Sigmoid colon (tissue), 7 donors: ENCODE results near the gene COL4A4. TPM values are rescaled to one million over a fixed set of nuclear protein-coding genes. Genes with fewer than 3 reads are reported as not detected.

ENCODE experiments used
- DNase-seq: peaks from one replicate; pipeline ENCODE4 v3.0.0-alpha.2; 2019
- H3K27ac ChIP-seq, 4 donors: fragments of 200-600 bp; sonication (generic); one replicate each; pipeline ENCODE4 v1.5.1; 2016 to 2019; ENCODE audit warnings: mild to moderate bottlenecking in 1 of 4
- H3K27me3 ChIP-seq, 3 donors: fragments of 200-600 bp; sonication (generic); one replicate each; pipeline ENCODE4 v1.5.1; 2019; ENCODE audit warnings: mild to moderate bottlenecking in 1 of 3
- H3K36me3 ChIP-seq, 4 donors: fragments of 200-600 bp; sonication (generic); one replicate each; pipeline ENCODE4 v1.5.1; 2016 to 2019
- H3K4me1 ChIP-seq, 4 donors: fragments of 200-600 bp; sonication (generic); one replicate each; pipeline ENCODE4 v1.5.1; 2017 to 2019
- H3K4me3 ChIP-seq, 4 donors: fragments of 200-600 bp; sonication (generic); one replicate each; pipeline ENCODE4 v1.5.1; 2017 to 2019; ENCODE audit warnings: mild to moderate bottlenecking in 2 of 4, moderate library complexity in 1 of 4
- H3K9me3 ChIP-seq, 4 donors: fragments of 200-600 bp in 3 of 4; sonication (generic) in 3 of 4; one replicate each; pipeline versions ENCODE4 v1.5.1 to v1.6.1; 2013 to 2019
- EP300 ChIP-seq, 4 donors: sonication (generic); formaldehyde crosslinking; IDR thresholded peaks; one replicate each; pipeline ENCODE4 v1.6.1; 2017; ENCODE audit warnings: antibody characterized with exemption in 4 of 4
- POLR2A ChIP-seq, 2 donors: fragments of 450-650 bp; IDR thresholded peaks; one replicate each; pipeline ENCODE4 v1.6.1; 2016; ENCODE audit warnings: antibody characterized with exemption in 2 of 2, mild to moderate bottlenecking in 2 of 2, moderate library complexity in 2 of 2
- POLR2AphosphoS5 ChIP-seq, 4 donors: sonication (generic); formaldehyde crosslinking; IDR thresholded peaks; one replicate each; pipeline ENCODE4 v1.6.1; 2017; ENCODE audit warnings: antibody characterized with exemption in 4 of 4
- WGBS, 2 donors: extraction: QIAGEN DNeasy Blood & Tissue Kit; methylation state at CpG; one replicate each; pipeline ENCODE4 v1.1.7; 2013; 5-methylcytosine and 5-hydroxymethylcytosine counted together
- intact Hi-C: fragments of 100-400 bp; cut with DNase I; formaldehyde crosslinking; loops from one replicate; pipeline ENCODE4 v1.15.1; 2023
- polyA plus RNA-seq, 3 donors: library from polyadenylated mRNA; stranded (reverse); fragments of 200-250 nt; gene quantifications; one replicate each; pipeline ENCODE4 v1.2.3, GENCODE V29; 2013
- total RNA-seq, 4 donors: library from RNA; depleted of rRNA; stranded (reverse); fragments of >200 nt; gene quantifications; one replicate each; pipeline ENCODE4 v1.1.0, GENCODE V29; 2016
- TF ChIP-seq, protein P1 (sequence below), 4 experiments: fragments of 450-650 bp in 3 of 4; fragments of 200-600 bp in 1 of 4; IDR thresholded peaks; one replicate each; pipeline ENCODE4 v1.5.1; 2016 to 2019; ENCODE audit warnings: antibody characterized with exemption in 4 of 4, mild to moderate bottlenecking in 3 of 4, moderate library complexity in 2 of 4
- donor health status: healthy with polysubstance abuse.
- donor health status: Bipolar disorder and iron deficiency.
- donor health status: healthy.

The COL4A4 gene
- total and polyA plus RNA-seq, 7 donors: 0.49 to 1.6 (median 1.2) TPM; not detected in 2

DNA sequence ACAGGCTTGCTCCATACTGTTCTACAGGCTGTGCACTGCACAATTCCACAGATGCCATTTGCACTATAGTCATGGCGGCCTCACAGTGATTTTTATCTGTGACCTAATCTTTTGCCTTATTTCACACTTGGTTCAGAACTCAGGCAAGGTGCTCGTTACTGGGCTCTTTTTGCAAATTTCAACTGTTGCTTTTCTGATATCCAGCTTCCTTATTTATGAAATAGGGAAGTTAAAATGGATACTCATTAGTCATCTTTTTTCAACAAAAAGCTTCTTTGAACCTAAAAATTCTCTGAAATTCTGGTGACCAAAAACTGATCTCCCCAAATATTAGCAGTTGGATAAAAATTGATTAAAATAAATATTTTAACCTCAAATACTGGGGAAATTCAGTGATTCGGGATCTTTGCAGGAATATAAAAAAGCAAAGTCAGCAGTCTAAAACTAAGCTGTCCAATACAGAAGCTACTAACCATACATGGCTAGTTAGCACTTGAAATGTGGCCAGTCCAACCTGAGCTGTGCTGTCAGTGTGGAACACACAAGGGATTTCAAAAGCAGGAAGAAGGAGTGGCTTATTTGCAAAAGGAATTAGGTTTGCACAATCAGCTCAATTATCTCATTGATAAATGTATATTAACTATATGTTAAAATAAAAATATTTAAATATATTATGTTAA lies 134.4 kb downstream of the COL4A4 start:
- Histone ChIP-seq H3K36me3 (no peaks in the 10 kb centered on the region), H3K27ac (no peak overlapping the region), H3K9me3 (no peaks in the 10 kb centered on the region), H3K4me1 (peaks cover 0 to 14% (median 10%) of the 10 kb centered on the region in 4 donors), H3K4me3 (no peak overlapping the region), H3K27me3 (no peaks in the 10 kb centered on the region)
- intact Hi-C loops: no loop called here
- 75 to 86% methylated on average over 3 of the region's 3 CpGs for WGBS, 2 donors
- TF ChIP-seq EP300 (IDR thresholded peaks at IDR 0.05): no peak
- TF ChIP-seq POLR2A (IDR thresholded peaks at IDR 0.05): no peak
- TF ChIP-seq POLR2AphosphoS5 (IDR thresholded peaks at IDR 0.05): no peak
- TF ChIP-seq, protein P1, sequence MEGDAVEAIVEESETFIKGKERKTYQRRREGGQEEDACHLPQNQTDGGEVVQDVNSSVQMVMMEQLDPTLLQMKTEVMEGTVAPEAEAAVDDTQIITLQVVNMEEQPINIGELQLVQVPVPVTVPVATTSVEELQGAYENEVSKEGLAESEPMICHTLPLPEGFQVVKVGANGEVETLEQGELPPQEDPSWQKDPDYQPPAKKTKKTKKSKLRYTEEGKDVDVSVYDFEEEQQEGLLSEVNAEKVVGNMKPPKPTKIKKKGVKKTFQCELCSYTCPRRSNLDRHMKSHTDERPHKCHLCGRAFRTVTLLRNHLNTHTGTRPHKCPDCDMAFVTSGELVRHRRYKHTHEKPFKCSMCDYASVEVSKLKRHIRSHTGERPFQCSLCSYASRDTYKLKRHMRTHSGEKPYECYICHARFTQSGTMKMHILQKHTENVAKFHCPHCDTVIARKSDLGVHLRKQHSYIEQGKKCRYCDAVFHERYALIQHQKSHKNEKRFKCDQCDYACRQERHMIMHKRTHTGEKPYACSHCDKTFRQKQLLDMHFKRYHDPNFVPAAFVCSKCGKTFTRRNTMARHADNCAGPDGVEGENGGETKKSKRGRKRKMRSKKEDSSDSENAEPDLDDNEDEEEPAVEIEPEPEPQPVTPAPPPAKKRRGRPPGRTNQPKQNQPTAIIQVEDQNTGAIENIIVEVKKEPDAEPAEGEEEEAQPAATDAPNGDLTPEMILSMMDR (IDR thresholded peaks at IDR 0.05): no peak
- no peak for DNase-seq

DNA sequence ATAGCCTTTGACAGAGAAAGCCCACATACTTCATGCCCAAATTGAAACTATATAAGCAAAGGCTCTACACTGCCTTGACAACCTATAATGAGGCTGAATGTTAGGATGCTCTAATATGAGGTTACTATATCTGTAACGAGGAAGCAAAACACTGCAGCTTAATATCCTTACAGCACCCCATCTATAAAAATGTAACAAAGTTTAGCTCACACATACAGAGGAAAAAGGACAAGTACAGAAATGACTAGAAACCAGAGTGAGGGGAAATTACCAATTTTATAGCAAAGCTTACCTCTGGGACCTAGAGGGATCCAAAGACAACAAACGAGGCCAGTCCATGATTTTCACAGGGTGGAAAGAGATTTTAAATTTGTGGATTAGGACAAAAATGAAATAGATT lies 138.5 kb downstream of the COL4A4 start:
- intact Hi-C loops: no loop called here
- no peaks in the 10 kb centered on the region for H3K27me3 ChIP-seq
- H3K9me3 ChIP-seq: no peaks in the 10 kb centered on the region
- H3K36me3 ChIP-seq: no peaks in the 10 kb centered on the region
- no peak overlapping the region for H3K27ac ChIP-seq
- TF ChIP-seq POLR2AphosphoS5 (IDR thresholded peaks at IDR 0.05) (no peak), POLR2A (IDR thresholded peaks at IDR 0.05) (no peak), EP300 (IDR thresholded peaks at IDR 0.05) (no peak)
- TF ChIP-seq, protein P1 (IDR thresholded peaks at IDR 0.05): no peak
- no peak for DNase-seq
- no peak overlapping the region for H3K4me3 ChIP-seq
- no peaks in the 10 kb centered on the region for H3K4me1 ChIP-seq
- WGBS, 2 donors: 83 to 84% methylated on average over 2 of the region's 2 CpGs

DNA sequence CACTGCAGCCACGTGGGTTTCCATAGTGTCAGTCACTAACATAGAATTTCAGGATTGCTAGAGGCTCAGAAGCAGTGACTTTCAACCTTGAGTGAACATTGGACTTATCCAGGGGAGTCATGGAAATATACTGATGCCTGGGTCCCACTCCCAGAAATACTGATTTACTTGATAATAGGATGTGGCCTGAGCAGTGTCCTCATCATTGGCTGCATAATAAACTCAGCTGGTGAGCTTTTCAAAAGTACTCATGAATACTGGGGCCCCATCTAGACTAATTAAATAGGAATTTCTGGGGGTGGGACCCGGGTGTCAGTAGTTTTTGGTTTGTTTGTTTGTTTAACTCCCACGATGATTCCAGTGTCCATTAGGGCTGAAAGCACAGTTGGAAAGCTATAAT lies 141.4 kb downstream of the COL4A4 start:
- no peaks in the 10 kb centered on the region for H3K4me1 ChIP-seq
- intact Hi-C loops: no loop called here
- no peak overlapping the region for H3K27ac ChIP-seq
- H3K27me3 ChIP-seq: no peaks in the 10 kb centered on the region
- DNase-seq: no peak
- 62 to 67% methylated on average over 3 of the region's 3 CpGs for WGBS, 2 donors
- TF ChIP-seq EP300 (IDR thresholded peaks at IDR 0.05): no peak
- TF ChIP-seq POLR2AphosphoS5 (IDR thresholded peaks at IDR 0.05): no peak
- TF ChIP-seq, protein P1 (IDR thresholded peaks at IDR 0.05): no peak
- TF ChIP-seq POLR2A (IDR thresholded peaks at IDR 0.05): no peak
- H3K36me3 ChIP-seq: no peaks in the 10 kb centered on the region
- no peaks in the 10 kb centered on the region for H3K9me3 ChIP-seq
- no peak overlapping the region for H3K4me3 ChIP-seq

DNA sequence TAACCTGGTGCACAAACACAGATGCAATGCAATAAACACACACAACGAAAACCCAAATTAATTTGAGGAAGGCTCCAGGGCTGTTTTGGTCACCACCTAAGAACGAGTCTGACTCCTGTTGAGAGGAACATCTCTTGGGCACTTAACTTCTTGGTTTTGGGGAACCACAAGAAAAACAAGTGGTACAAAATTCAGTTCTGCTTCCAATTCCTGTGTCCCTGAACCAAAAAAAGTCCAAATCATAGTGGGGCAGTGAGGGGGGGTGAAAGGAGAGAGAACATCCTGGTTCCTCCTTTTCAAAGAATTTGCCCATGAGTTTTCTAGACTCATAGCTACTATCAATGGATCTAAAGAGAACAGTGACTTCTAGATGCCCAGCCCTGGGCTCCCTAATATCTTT lies 143.6 kb downstream of the COL4A4 start:
- Histone ChIP-seq H3K4me3 (no peak overlapping the region), H3K27ac (no peak overlapping the region), H3K36me3 (no peaks in the 10 kb centered on the region), H3K4me1 (no peaks in the 10 kb centered on the region), H3K9me3 (no peaks in the 10 kb centered on the region), H3K27me3 (no peaks in the 10 kb centered on the region)
- TF ChIP-seq EP300 (IDR thresholded peaks at IDR 0.05) (no peak), POLR2AphosphoS5 (IDR thresholded peaks at IDR 0.05) (no peak), POLR2A (IDR thresholded peaks at IDR 0.05) (no peak)
- TF ChIP-seq, protein P1 (IDR thresholded peaks at IDR 0.05): no peak
- intact Hi-C loops: no loop called here
- no peak for DNase-seq
- 39 to 66% methylated on average over 2 of the region's 2 CpGs for WGBS, 2 donors

DNA sequence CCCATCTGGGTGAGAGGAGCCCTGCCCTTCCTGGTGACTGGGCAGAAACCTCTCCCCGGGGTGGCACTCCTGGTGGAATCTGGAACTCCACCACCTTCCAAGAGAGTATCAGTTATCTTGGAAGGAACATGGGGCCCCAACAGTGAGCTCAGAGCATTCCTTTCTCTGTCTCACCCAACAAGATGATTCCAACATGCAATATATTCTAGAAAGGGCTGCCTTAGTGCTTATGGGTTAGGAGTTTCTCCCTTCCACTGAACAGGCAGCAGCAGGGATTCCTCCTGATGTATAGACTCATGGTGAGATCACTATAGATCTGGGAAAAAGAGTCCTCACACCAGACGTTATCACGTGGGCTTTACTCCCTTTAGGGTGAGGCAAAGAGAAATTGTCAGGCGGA lies 147.1 kb downstream of the COL4A4 start:
- Histone ChIP-seq H3K4me3 (no peak overlapping the region), H3K27ac (no peak overlapping the region), H3K9me3 (no peaks in the 10 kb centered on the region), H3K4me1 (no peaks in the 10 kb centered on the region), H3K27me3 (no peaks in the 10 kb centered on the region), H3K36me3 (no peaks in the 10 kb centered on the region)
- DNase-seq: no peak
- intact Hi-C loops: no loop called here
- TF ChIP-seq EP300 (IDR thresholded peaks at IDR 0.05) (no peak), POLR2A (IDR thresholded peaks at IDR 0.05) (no peak), POLR2AphosphoS5 (IDR thresholded peaks at IDR 0.05) (no peak)
- TF ChIP-seq, protein P1 (IDR thresholded peaks at IDR 0.05): no peak
- WGBS, 2 donors: 58 to 78% methylated on average over 4 of the region's 4 CpGs
